Measurements from ENCODE around the gene ADPRHL1.

The ADPRHL1 gene

DNA sequence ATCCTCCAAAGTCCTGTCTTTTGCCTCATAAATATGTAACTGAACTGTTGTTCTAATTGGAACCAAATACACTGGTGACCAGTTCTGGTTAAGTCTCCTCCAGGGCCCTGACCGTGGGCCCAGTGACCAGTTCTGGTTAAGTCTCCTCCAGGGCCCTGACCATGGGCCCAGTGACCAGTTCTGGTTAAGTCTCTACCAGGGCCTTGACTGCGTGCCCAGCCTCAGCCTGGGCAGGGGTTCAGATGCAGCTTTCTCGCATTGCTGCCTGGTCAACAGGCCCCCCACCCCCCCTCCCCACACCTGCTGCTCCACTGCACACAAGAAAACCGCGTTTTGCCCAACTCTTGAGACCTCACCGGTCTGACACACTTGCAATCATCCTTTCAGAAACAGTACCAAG is 85.5 kb downstream of the ADPRHL1 start:
- no peak for DNase-seq
- no peak overlapping the region for H4K8ac ChIP-seq (ENCODE audit: low read depth, low read length)
- peaks cover 3 to 8% of the 10 kb centered on the region in 2 experiments for H3K4me1 ChIP-seq (ENCODE audit: control insufficient read depth in 1 of 2, insufficient read depth in 2 of 2, low read length in 2 of 2)
- no peaks in the 10 kb centered on the region for H3K36me3 ChIP-seq (ENCODE audit: control insufficient read depth in 1 of 2, insufficient read depth in 2 of 2, low read length in 2 of 2)
- no peak overlapping the region for H3K4ac ChIP-seq (ENCODE audit: low read depth, low read length)
- H2AK5ac ChIP-seq (ENCODE audit: low read length) = no peak overlapping the region
- H2AFZ ChIP-seq (ENCODE audit: insufficient read depth, low read length, poor library complexity) = no peak overlapping the region
- H3K79me1 ChIP-seq (ENCODE audit: low read length) = peaks cover 5% of the 10 kb centered on the region
- H3K27me3 ChIP-seq (ENCODE audit: insufficient read depth, low read length) = no peaks in the 10 kb centered on the region
- H2BK5ac ChIP-seq (ENCODE audit: low read depth, low read length, poor library complexity) = no peak overlapping the region
- H2BK120ac ChIP-seq (ENCODE audit: insufficient read depth, low read length, poor library complexity) = no peak overlapping the region
- H3K23ac ChIP-seq (ENCODE audit: low read length) = no peak overlapping the region
- no CpG with 5 or more reads among the region's 6 CpGs for WGBS (ENCODE audit: extremely low coverage, insufficient coverage, insufficient read length)
- H3K18ac ChIP-seq (ENCODE audit: low read length) = no peak overlapping the region
- H3K9ac ChIP-seq (ENCODE audit: low read length) = no peak overlapping the region
- H4K12ac ChIP-seq (ENCODE audit: low read depth, low read length) = peak overlapping the region; percentile 66
- H3K4me3 ChIP-seq (ENCODE audit: low read depth, low read length) = no peak overlapping the region
- no peak overlapping the region for H2BK12ac ChIP-seq (ENCODE audit: low read length)
- no peak overlapping the region for H3K27ac ChIP-seq (ENCODE audit: low read depth, low read length)
- H3K14ac ChIP-seq (ENCODE audit: low read length) = no peak overlapping the region
- peaks cover 4% of the 10 kb centered on the region for H3K79me2 ChIP-seq (ENCODE audit: control insufficient read depth, insufficient read depth, low read length, poor library complexity)
- no peak overlapping the region for H4K91ac ChIP-seq (ENCODE audit: low read depth, low read length)
- no peaks in the 10 kb centered on the region for H3K9me3 ChIP-seq (ENCODE audit: insufficient read depth, low read depth, low read length)
- no peak overlapping the region for H3K4me2 ChIP-seq (ENCODE audit: low read length)

DNA sequence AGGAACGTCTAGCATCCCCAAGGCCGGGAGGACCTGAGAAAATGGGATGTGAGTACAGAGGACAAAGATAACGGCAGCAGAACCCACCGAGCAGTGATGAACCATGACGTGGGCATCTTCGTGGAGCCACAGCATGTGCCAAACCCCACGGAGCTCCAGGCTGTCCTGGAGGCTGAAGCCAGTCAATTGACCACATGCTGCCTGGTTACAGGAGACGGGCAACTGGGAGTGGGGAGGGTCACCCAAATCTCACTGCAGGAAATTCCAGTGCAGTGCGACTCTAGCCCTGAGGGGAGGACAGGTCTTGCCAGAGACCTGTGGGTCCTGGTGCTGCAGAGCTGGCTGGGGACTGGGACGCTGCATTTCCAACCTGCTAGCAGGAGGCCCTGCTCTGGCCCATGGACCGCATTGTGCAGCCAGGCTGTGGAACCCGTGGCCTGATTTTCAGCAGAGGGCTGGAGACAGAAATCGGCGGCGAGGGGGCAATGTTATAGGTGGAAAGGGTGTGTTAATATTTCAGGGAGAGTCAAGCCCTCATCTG is 86.2 kb downstream of the ADPRHL1 start:
- Histone ChIP-seq H3K79me1 (ENCODE audit: low read length) (peaks cover 5% of the 10 kb centered on the region), H3K79me2 (ENCODE audit: control insufficient read depth, insufficient read depth, low read length, poor library complexity) (peaks cover 4% of the 10 kb centered on the region), H3K9me3 (ENCODE audit: insufficient read depth, low read depth, low read length) (no peaks in the 10 kb centered on the region), H2BK120ac (ENCODE audit: insufficient read depth, low read length, poor library complexity) (no peak overlapping the region), H2BK5ac (ENCODE audit: low read depth, low read length, poor library complexity) (no peak overlapping the region), H3K4me3 (ENCODE audit: low read depth, low read length) (no peak overlapping the region), H3K9ac (ENCODE audit: low read length) (no peak overlapping the region), H3K4me1 (ENCODE audit: control insufficient read depth in 1 of 2, insufficient read depth in 2 of 2, low read length in 2 of 2) (peaks cover 3 to 11% of the 10 kb centered on the region in 2 experiments), H4K91ac (ENCODE audit: low read depth, low read length) (no peak overlapping the region), H4K8ac (ENCODE audit: low read depth, low read length) (no peak overlapping the region), H2BK12ac (ENCODE audit: low read length) (no peak overlapping the region), H3K23ac (ENCODE audit: low read length) (no peak overlapping the region), H3K4me2 (ENCODE audit: low read length) (no peak overlapping the region), H3K4ac (ENCODE audit: low read depth, low read length) (no peak overlapping the region), H3K18ac (ENCODE audit: low read length) (no peak overlapping the region), H2AFZ (ENCODE audit: insufficient read depth, low read length, poor library complexity) (no peak overlapping the region), H2AK5ac (ENCODE audit: low read length) (no peak overlapping the region), H3K27ac (ENCODE audit: low read depth, low read length) (no peak overlapping the region), H3K27me3 (ENCODE audit: insufficient read depth, low read length) (no peaks in the 10 kb centered on the region), H3K14ac (ENCODE audit: low read length) (no peak overlapping the region), H4K12ac (ENCODE audit: low read depth, low read length) (no peak overlapping the region), H3K36me3 (ENCODE audit: control insufficient read depth in 1 of 2, insufficient read depth in 2 of 2, low read length in 2 of 2) (no peaks in the 10 kb centered on the region)
- no CpG with 5 or more reads among the region's 15 CpGs for WGBS (ENCODE audit: extremely low coverage, insufficient coverage, insufficient read length)
- no peak for DNase-seq

- H3K9me3 ChIP-seq (ENCODE audit: insufficient read depth, low read depth, low read length) = no peaks in the 10 kb centered on the region
- peaks cover 5% of the 10 kb centered on the region for H3K79me1 ChIP-seq (ENCODE audit: low read length)
- no peak overlapping the region for H2BK120ac ChIP-seq (ENCODE audit: insufficient read depth, low read length, poor library complexity)
- no peak overlapping the region for H3K14ac ChIP-seq (ENCODE audit: low read length)
- no peak overlapping the region for H4K12ac ChIP-seq (ENCODE audit: low read depth, low read length)
- H2BK12ac ChIP-seq (ENCODE audit: low read length) = no peak overlapping the region
- no peak overlapping the region for H3K27ac ChIP-seq (ENCODE audit: low read depth, low read length)
- H3K4ac ChIP-seq (ENCODE audit: low read depth, low read length) = no peak overlapping the region
- no peaks in the 10 kb centered on the region for H3K27me3 ChIP-seq (ENCODE audit: insufficient read depth, low read length)
- no peak overlapping the region for H3K23ac ChIP-seq (ENCODE audit: low read length)
- no peak overlapping the region for H4K8ac ChIP-seq (ENCODE audit: low read depth, low read length)
- WGBS (ENCODE audit: extremely low coverage, insufficient coverage, insufficient read length) = no CpG with 5 or more reads among the region's 9 CpGs
- H3K4me3 ChIP-seq (ENCODE audit: low read depth, low read length) = no peak overlapping the region
- H2AFZ ChIP-seq (ENCODE audit: insufficient read depth, low read length, poor library complexity) = no peak overlapping the region
- no peak overlapping the region for H3K4me2 ChIP-seq (ENCODE audit: low read length)
- no peak overlapping the region for H2AK5ac ChIP-seq (ENCODE audit: low read length)
- H3K18ac ChIP-seq (ENCODE audit: low read length) = no peak overlapping the region
- H3K9ac ChIP-seq (ENCODE audit: low read length) = no peak overlapping the region
- no peak overlapping the region for H4K91ac ChIP-seq (ENCODE audit: low read depth, low read length)
- no peak for DNase-seq
- H3K79me2 ChIP-seq (ENCODE audit: control insufficient read depth, insufficient read depth, low read length, poor library complexity) = peaks cover 4% of the 10 kb centered on the region
- H3K36me3 ChIP-seq (ENCODE audit: control insufficient read depth in 1 of 2, insufficient read depth in 2 of 2, low read length in 2 of 2) = no peaks in the 10 kb centered on the region
- H3K4me1 ChIP-seq (ENCODE audit: control insufficient read depth in 1 of 2, insufficient read depth in 2 of 2, low read length in 2 of 2) = peaks cover 3 to 11% of the 10 kb centered on the region in 2 experiments
- H2BK5ac ChIP-seq (ENCODE audit: low read depth, low read length, poor library complexity) = no peak overlapping the region
Observed at GRCh38 chr13:113365971-113366588, 87.2 kb downstream of the ADPRHL1 start.

GRCh38 chr13:113365583-113365970 is 87.7 kb downstream of the ADPRHL1 start:
- Histone ChIP-seq H3K79me1 (ENCODE audit: low read length) (peaks cover 5% of the 10 kb centered on the region), H3K9me3 (ENCODE audit: insufficient read depth, low read depth, low read length) (no peaks in the 10 kb centered on the region), H2AFZ (ENCODE audit: insufficient read depth, low read length, poor library complexity) (no peak overlapping the region), H3K9ac (ENCODE audit: low read length) (no peak overlapping the region), H3K27me3 (ENCODE audit: insufficient read depth, low read length) (no peaks in the 10 kb centered on the region), H3K4me1 (ENCODE audit: control insufficient read depth in 1 of 2, insufficient read depth in 2 of 2, low read length in 2 of 2) (peaks cover 3 to 11% of the 10 kb centered on the region in 2 experiments), H3K4me3 (ENCODE audit: low read depth, low read length) (no peak overlapping the region), H2BK12ac (ENCODE audit: low read length) (no peak overlapping the region), H3K4me2 (ENCODE audit: low read length) (no peak overlapping the region), H3K27ac (ENCODE audit: low read depth, low read length) (no peak overlapping the region), H2BK120ac (ENCODE audit: insufficient read depth, low read length, poor library complexity) (no peak overlapping the region), H2BK5ac (ENCODE audit: low read depth, low read length, poor library complexity) (no peak overlapping the region), H3K79me2 (ENCODE audit: control insufficient read depth, insufficient read depth, low read length, poor library complexity) (peaks cover 4% of the 10 kb centered on the region), H4K91ac (ENCODE audit: low read depth, low read length) (no peak overlapping the region), H3K36me3 (ENCODE audit: control insufficient read depth in 1 of 2, insufficient read depth in 2 of 2, low read length in 2 of 2) (no peaks in the 10 kb centered on the region), H3K23ac (ENCODE audit: low read length) (no peak overlapping the region), H2AK5ac (ENCODE audit: low read length) (no peak overlapping the region), H3K18ac (ENCODE audit: low read length) (no peak overlapping the region), H3K14ac (ENCODE audit: low read length) (no peak overlapping the region), H4K8ac (ENCODE audit: low read depth, low read length) (no peak overlapping the region), H4K12ac (ENCODE audit: low read depth, low read length) (no peak overlapping the region), H3K4ac (ENCODE audit: low read depth, low read length) (no peak overlapping the region)
- no peak for DNase-seq
- no CpG with 5 or more reads among the region's 22 CpGs for WGBS (ENCODE audit: extremely low coverage, insufficient coverage, insufficient read length)

All from trophoblast cell (in vitro differentiated cells and primary cell).